Trophoblast cell (in vitro differentiated cells and primary cell): ENCODE results near the gene RBM19.
A peak's percentile ranks its signal among the peaks of the same experiment; 100 is the strongest.
"Not testable (repeated sequence)": the region's sequence is repeated elsewhere in the genome, so short reads cannot be mapped to it uniquely, and the experiment has no call there.

Experiments used
- DNase-seq, 2 donors: peaks; one replicate each; pipeline ENCODE4 v3.0.0-alpha.2; 2016
- H2AFZ ChIP-seq: 2 replicates; pipeline ENCODE4 v1.6.1; 2013; ENCODE audit warnings: low read length, moderate library complexity, mild to moderate bottlenecking; ENCODE audit not compliant: insufficient read depth, poor library complexity
- H2AK5ac ChIP-seq: 2 replicates; pipeline ENCODE4 v1.6.1; 2013; ENCODE audit warnings: mild to moderate bottlenecking, low read length
- H2BK120ac ChIP-seq: 2 replicates; pipeline ENCODE4 v1.6.1; 2013; ENCODE audit warnings: low read length, mild to moderate bottlenecking, moderate library complexity; ENCODE audit not compliant: insufficient read depth, poor library complexity
- H2BK12ac ChIP-seq: 2 replicates; pipeline ENCODE4 v1.6.1; 2013; ENCODE audit warnings: mild to moderate bottlenecking, low read length, moderate library complexity
- H2BK5ac ChIP-seq: 2 replicates; pipeline ENCODE4 v1.6.1; 2013; ENCODE audit warnings: low read length, low read depth, moderate library complexity, mild to moderate bottlenecking; ENCODE audit not compliant: poor library complexity
- H3K14ac ChIP-seq: 2 replicates; pipeline ENCODE4 v1.6.1; 2013; ENCODE audit warnings: mild to moderate bottlenecking, low read length
- H3K18ac ChIP-seq: 2 replicates; pipeline ENCODE4 v1.6.1; 2013; ENCODE audit warnings: mild to moderate bottlenecking, low read length
- H3K23ac ChIP-seq: 2 replicates; pipeline ENCODE4 v1.6.1; 2013; ENCODE audit warnings: low read length
- H3K27ac ChIP-seq: 2 replicates; pipeline ENCODE4 v1.5.1; 2013; ENCODE audit warnings: low read depth, mild to moderate bottlenecking, inconsistent platforms, low read length, moderate library complexity
- H3K27me3 ChIP-seq: 2 replicates; pipeline ENCODE4 v1.6.1; 2013; ENCODE audit warnings: inconsistent platforms, mild to moderate bottlenecking, low read length, moderate library complexity; ENCODE audit not compliant: insufficient read depth
- H3K36me3 ChIP-seq, 2 experiments: 1 replicate in 1 of 2; 2 replicates in 1 of 2; pipeline ENCODE4 v1.6.1; 2013; ENCODE audit warnings: low read length in 2 of 2, mild to moderate bottlenecking in 2 of 2, moderate library complexity in 1 of 2; ENCODE audit not compliant: insufficient read depth in 2 of 2, control insufficient read depth in 1 of 2
- H3K4ac ChIP-seq: 2 replicates; pipeline ENCODE4 v1.6.1; 2013; ENCODE audit warnings: low read depth, mild to moderate bottlenecking, low read length, moderate library complexity
- H3K4me1 ChIP-seq, 2 experiments: 1 replicate in 1 of 2; 2 replicates in 1 of 2; pipeline ENCODE4 v1.6.1; 2013; ENCODE audit warnings: low read length in 2 of 2, mild to moderate bottlenecking in 2 of 2, moderate library complexity in 1 of 2; ENCODE audit not compliant: insufficient read depth in 2 of 2, control insufficient read depth in 1 of 2
- H3K4me2 ChIP-seq: 2 replicates; pipeline ENCODE4 v1.6.1; 2013; ENCODE audit warnings: inconsistent platforms, mild to moderate bottlenecking, low read length, moderate library complexity
- H3K4me3 ChIP-seq: 2 replicates; pipeline ENCODE4 v1.5.1; 2013; ENCODE audit warnings: mild to moderate bottlenecking, low read depth, low read length, inconsistent platforms
- H3K79me1 ChIP-seq: one replicate; pipeline ENCODE4 v1.6.1; 2013; ENCODE audit warnings: low read length
- H3K79me2 ChIP-seq: 2 replicates; pipeline ENCODE4 v1.6.1; 2013; ENCODE audit warnings: low read length, mild to moderate bottlenecking; ENCODE audit not compliant: control insufficient read depth, insufficient read depth, poor library complexity
- H3K9ac ChIP-seq: 2 replicates; pipeline ENCODE4 v1.6.1; 2013; ENCODE audit warnings: mild to moderate bottlenecking, low read length
- H3K9me3 ChIP-seq: 2 replicates; pipeline ENCODE4 v1.6.1; 2013; ENCODE audit warnings: low read depth, mild to moderate bottlenecking, control low read depth, inconsistent platforms, low read length; ENCODE audit not compliant: insufficient read depth
- H4K12ac ChIP-seq: 2 replicates; pipeline ENCODE4 v1.6.1; 2013; ENCODE audit warnings: low read depth, mild to moderate bottlenecking, low read length, moderate library complexity
- H4K8ac ChIP-seq: 2 replicates; pipeline ENCODE4 v1.6.1; 2013; ENCODE audit warnings: low read depth, mild to moderate bottlenecking, low read length, moderate library complexity
- H4K91ac ChIP-seq: one replicate; pipeline ENCODE4 v1.6.1; 2013; ENCODE audit warnings: low read depth, mild to moderate bottlenecking, low read length, moderate library complexity
- WGBS: extraction: QIAGEN DNeasy Blood & Tissue Kit; methylation state at CpG from one replicate; pipeline ENCODE4 v1.1.7; 2013; ENCODE audit warnings: missing lambda C conversion rate; ENCODE audit not compliant: insufficient read length, insufficient coverage; ENCODE audit errors: extremely low coverage; 5-methylcytosine and 5-hydroxymethylcytosine counted together

Gene RBM19

GRCh38 chr12:113905829-113906228 is 60.3 kb downstream of the RBM19 start:
- Histone ChIP-seq H3K14ac (no peak overlapping the region), H3K23ac (no peak overlapping the region), H3K79me2 (no peaks in the 10 kb centered on the region), H2AFZ (no peak overlapping the region), H2BK120ac (no peak overlapping the region), H3K27ac (no peak overlapping the region), H3K36me3 (peaks cover 5 to 20% of the 10 kb centered on the region in 2 experiments), H3K9ac (no peak overlapping the region), H3K79me1 (no peaks in the 10 kb centered on the region), H3K27me3 (no peaks in the 10 kb centered on the region), H3K4me3 (no peak overlapping the region), H3K4me1 (no peaks in the 10 kb centered on the region), H4K12ac (no peak overlapping the region), H3K9me3 (peaks cover 3% of the 10 kb centered on the region), H4K91ac (no peak overlapping the region), H2AK5ac (no peak overlapping the region), H4K8ac (no peak overlapping the region), H3K4ac (no peak overlapping the region), H2BK12ac (no peak overlapping the region), H2BK5ac (no peak overlapping the region), H3K4me2 (no peak overlapping the region), H3K18ac (no peak overlapping the region)
- WGBS, result no CpG with 5 or more reads among the region's 4 CpGs
- DNase-seq, result no peak

GRCh38 chr12:113903381-113903863 is 62.7 kb downstream of the RBM19 start:
- H3K27me3 ChIP-seq, result no peaks in the 10 kb centered on the region

GRCh38 chr12:113901319-113901718 is 64.8 kb downstream of the RBM19 start:
- H3K27ac ChIP-seq, H2BK120ac ChIP-seq, H3K9me3 ChIP-seq, H3K4me1 ChIP-seq, H3K14ac ChIP-seq, H2AK5ac ChIP-seq, H4K12ac ChIP-seq, H3K27me3 ChIP-seq, H3K23ac ChIP-seq, H2BK5ac ChIP-seq, H3K79me2 ChIP-seq, H3K36me3 ChIP-seq, H3K79me1 ChIP-seq, H4K8ac ChIP-seq, DNase-seq, H3K4me3 ChIP-seq, H3K9ac ChIP-seq, H4K91ac ChIP-seq, H2BK12ac ChIP-seq, H3K18ac ChIP-seq, H3K4ac ChIP-seq, H2AFZ ChIP-seq, H3K4me2 ChIP-seq: not testable (repeated sequence)
- no CpG with 5 or more reads among the region's 6 CpGs for WGBS

More at GRCh38 chr12:113903381-113903863, 62.7 kb downstream of the RBM19 start:
- Histone ChIP-seq H4K91ac (no peak overlapping the region), H3K4ac (no peak overlapping the region), H3K23ac (no peak overlapping the region), H3K79me2 (no peaks in the 10 kb centered on the region), H2AK5ac (no peak overlapping the region), H3K36me3 (peaks cover 3 to 12% of the 10 kb centered on the region in 2 experiments), H2BK120ac (no peak overlapping the region), H3K14ac (no peak overlapping the region), H3K4me2 (no peak overlapping the region), H3K27ac (no peak overlapping the region), H3K9me3 (peaks cover 3% of the 10 kb centered on the region), H3K4me1 (peaks cover 3 to 4% of the 10 kb centered on the region in 2 experiments), H4K8ac (no peak overlapping the region), H2BK5ac (no peak overlapping the region), H2AFZ (no peak overlapping the region), H3K4me3 (no peak overlapping the region), H4K12ac (no peak overlapping the region), H3K18ac (no peak overlapping the region), H2BK12ac (no peak overlapping the region), H3K79me1 (peaks cover 3% of the 10 kb centered on the region), H3K9ac (no peak overlapping the region)
- peak; percentile 23 to 61 for DNase-seq
- no CpG with 5 or more reads among the region's 4 CpGs for WGBS

- no peak overlapping the region for H2AK5ac ChIP-seq
- peaks cover 0 to 8% of the 10 kb centered on the region in 2 experiments for H3K36me3 ChIP-seq
- H2AFZ ChIP-seq, result no peak overlapping the region
- H3K14ac ChIP-seq, result no peak overlapping the region
- H3K4me3 ChIP-seq, result no peak overlapping the region
- peak overlapping the region; percentile 36 for H2BK12ac ChIP-seq
- peaks cover 8 to 9% of the 10 kb centered on the region in 2 experiments for H3K4me1 ChIP-seq
- H2BK5ac ChIP-seq, result no peak overlapping the region
- no peak overlapping the region for H4K8ac ChIP-seq
- no peak overlapping the region for H3K9ac ChIP-seq
- H3K23ac ChIP-seq, result no peak overlapping the region
- H3K9me3 ChIP-seq, result no peaks in the 10 kb centered on the region
- no peak overlapping the region for H3K27ac ChIP-seq
- no CpG with 5 or more reads among the region's 2 CpGs for WGBS
- no peak overlapping the region for H3K4ac ChIP-seq
- no peak overlapping the region for H3K18ac ChIP-seq
- DNase-seq, result no peak
- no peak overlapping the region for H4K12ac ChIP-seq
- H3K79me2 ChIP-seq, result no peaks in the 10 kb centered on the region
- H2BK120ac ChIP-seq, result no peak overlapping the region
- no peaks in the 10 kb centered on the region for H3K27me3 ChIP-seq
- no peak overlapping the region for H3K4me2 ChIP-seq
- no peak overlapping the region for H4K91ac ChIP-seq
- peaks cover 3% of the 10 kb centered on the region for H3K79me1 ChIP-seq
These were observed 65.4 kb downstream of the RBM19 start for GRCh38 chr12:113900716-113901115.
